WTC11 (cell line): ENCODE results near the gene SEPTIN10.

Source experiments
- CBFB ChIP-seq: sonication (generic); formaldehyde crosslinking; IDR thresholded peaks from 2 replicates; pipeline ENCODE4 v1.8.1; 2022; ENCODE audit warnings: mild to moderate bottlenecking, low read depth, missing genetic modification reagents
- CREB1 ChIP-seq: sonication (generic); formaldehyde crosslinking; IDR thresholded peaks from 2 replicates; pipeline ENCODE4 v1.8.0; 2023; ENCODE audit warnings: mild to moderate bottlenecking, missing genetic modification reagents
- ELF4 ChIP-seq: sonication (generic); formaldehyde crosslinking; IDR thresholded peaks from 2 replicates; pipeline ENCODE4 v1.8.1; 2022; ENCODE audit warnings: low read depth, mild to moderate bottlenecking, moderate library complexity, missing genetic modification reagents
- ETV6 ChIP-seq: sonication (generic); formaldehyde crosslinking; IDR thresholded peaks from 2 replicates; pipeline ENCODE4 v1.8.1; 2022; ENCODE audit warnings: mild to moderate bottlenecking, missing genetic modification reagents
- NR2C2 ChIP-seq: sonication (generic); formaldehyde crosslinking; IDR thresholded peaks from 2 replicates; pipeline ENCODE4 v1.8.0; 2022; ENCODE audit warnings: mild to moderate bottlenecking, missing genetic modification reagents
- NR3C1 ChIP-seq: sonication (generic); formaldehyde crosslinking; conservative IDR thresholded peaks from 2 replicates; pipeline ENCODE4 v1.8.1; 2023; ENCODE audit warnings: low read depth, mild to moderate bottlenecking, missing genetic modification reagents
- SMAD4 ChIP-seq: sonication (generic); formaldehyde crosslinking; IDR thresholded peaks from 2 replicates; pipeline ENCODE4 v1.8.0; 2022; ENCODE audit warnings: mild to moderate bottlenecking, missing genetic modification reagents
- TF ChIP-seq, protein P1 (sequence below): fragments of 200-600 bp; IDR thresholded peaks from 2 replicates; pipeline ENCODE4 v1.8.0; 2022; ENCODE audit warnings: antibody characterized with exemption
- TF ChIP-seq, protein P2 (sequence below): sonication (generic); formaldehyde crosslinking; IDR thresholded peaks from 2 replicates; pipeline ENCODE4 v1.8.1; 2022; ENCODE audit warnings: mild to moderate bottlenecking, missing genetic modification reagents, moderate library complexity, borderline replicate concordance
- TF ChIP-seq, protein P3 (sequence below): sonication (generic); formaldehyde crosslinking; IDR thresholded peaks from 2 replicates; pipeline ENCODE4 v1.8.1; 2023; ENCODE audit warnings: mild to moderate bottlenecking, missing genetic modification reagents, borderline replicate concordance
- TF ChIP-seq, protein P4 (sequence below): sonication (generic); formaldehyde crosslinking; IDR thresholded peaks from 2 replicates; pipeline ENCODE4 v1.8.0; 2022; ENCODE audit warnings: mild to moderate bottlenecking, missing genetic modification reagents

DNA sequence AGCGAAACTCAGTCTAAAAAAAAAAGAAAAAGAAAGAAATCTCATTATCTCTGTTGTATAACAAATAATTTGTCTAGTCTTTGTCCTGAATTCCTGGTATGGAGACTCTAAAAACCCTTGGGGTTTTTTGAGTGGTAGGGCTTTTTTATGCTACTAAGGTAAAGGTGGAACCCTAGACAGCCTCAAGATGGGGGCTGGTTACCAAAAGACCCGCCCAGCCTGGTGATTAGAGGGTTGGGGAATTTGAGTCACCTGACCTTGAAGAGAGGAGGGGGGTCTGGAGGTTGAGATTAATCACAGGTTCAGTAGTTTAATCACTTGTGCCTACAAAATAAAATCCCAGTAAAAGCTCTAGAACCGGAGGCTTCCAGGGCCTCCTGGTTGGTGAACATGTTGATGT is 18.0 kb upstream of the SEPTIN10 start:
- no peak for TF ChIP-seq NR2C2
- TF ChIP-seq CREB1 (CRISPR knock-in tag), result no peak
- TF ChIP-seq, protein P1, sequence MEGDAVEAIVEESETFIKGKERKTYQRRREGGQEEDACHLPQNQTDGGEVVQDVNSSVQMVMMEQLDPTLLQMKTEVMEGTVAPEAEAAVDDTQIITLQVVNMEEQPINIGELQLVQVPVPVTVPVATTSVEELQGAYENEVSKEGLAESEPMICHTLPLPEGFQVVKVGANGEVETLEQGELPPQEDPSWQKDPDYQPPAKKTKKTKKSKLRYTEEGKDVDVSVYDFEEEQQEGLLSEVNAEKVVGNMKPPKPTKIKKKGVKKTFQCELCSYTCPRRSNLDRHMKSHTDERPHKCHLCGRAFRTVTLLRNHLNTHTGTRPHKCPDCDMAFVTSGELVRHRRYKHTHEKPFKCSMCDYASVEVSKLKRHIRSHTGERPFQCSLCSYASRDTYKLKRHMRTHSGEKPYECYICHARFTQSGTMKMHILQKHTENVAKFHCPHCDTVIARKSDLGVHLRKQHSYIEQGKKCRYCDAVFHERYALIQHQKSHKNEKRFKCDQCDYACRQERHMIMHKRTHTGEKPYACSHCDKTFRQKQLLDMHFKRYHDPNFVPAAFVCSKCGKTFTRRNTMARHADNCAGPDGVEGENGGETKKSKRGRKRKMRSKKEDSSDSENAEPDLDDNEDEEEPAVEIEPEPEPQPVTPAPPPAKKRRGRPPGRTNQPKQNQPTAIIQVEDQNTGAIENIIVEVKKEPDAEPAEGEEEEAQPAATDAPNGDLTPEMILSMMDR, result no peak
- no peak for TF ChIP-seq NR3C1 (CRISPR knock-in tag)
- TF ChIP-seq, protein P2, sequence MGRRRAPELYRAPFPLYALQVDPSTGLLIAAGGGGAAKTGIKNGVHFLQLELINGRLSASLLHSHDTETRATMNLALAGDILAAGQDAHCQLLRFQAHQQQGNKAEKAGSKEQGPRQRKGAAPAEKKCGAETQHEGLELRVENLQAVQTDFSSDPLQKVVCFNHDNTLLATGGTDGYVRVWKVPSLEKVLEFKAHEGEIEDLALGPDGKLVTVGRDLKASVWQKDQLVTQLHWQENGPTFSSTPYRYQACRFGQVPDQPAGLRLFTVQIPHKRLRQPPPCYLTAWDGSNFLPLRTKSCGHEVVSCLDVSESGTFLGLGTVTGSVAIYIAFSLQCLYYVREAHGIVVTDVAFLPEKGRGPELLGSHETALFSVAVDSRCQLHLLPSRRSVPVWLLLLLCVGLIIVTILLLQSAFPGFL (CRISPR knock-in tag), result no peak
- TF ChIP-seq, protein P3, sequence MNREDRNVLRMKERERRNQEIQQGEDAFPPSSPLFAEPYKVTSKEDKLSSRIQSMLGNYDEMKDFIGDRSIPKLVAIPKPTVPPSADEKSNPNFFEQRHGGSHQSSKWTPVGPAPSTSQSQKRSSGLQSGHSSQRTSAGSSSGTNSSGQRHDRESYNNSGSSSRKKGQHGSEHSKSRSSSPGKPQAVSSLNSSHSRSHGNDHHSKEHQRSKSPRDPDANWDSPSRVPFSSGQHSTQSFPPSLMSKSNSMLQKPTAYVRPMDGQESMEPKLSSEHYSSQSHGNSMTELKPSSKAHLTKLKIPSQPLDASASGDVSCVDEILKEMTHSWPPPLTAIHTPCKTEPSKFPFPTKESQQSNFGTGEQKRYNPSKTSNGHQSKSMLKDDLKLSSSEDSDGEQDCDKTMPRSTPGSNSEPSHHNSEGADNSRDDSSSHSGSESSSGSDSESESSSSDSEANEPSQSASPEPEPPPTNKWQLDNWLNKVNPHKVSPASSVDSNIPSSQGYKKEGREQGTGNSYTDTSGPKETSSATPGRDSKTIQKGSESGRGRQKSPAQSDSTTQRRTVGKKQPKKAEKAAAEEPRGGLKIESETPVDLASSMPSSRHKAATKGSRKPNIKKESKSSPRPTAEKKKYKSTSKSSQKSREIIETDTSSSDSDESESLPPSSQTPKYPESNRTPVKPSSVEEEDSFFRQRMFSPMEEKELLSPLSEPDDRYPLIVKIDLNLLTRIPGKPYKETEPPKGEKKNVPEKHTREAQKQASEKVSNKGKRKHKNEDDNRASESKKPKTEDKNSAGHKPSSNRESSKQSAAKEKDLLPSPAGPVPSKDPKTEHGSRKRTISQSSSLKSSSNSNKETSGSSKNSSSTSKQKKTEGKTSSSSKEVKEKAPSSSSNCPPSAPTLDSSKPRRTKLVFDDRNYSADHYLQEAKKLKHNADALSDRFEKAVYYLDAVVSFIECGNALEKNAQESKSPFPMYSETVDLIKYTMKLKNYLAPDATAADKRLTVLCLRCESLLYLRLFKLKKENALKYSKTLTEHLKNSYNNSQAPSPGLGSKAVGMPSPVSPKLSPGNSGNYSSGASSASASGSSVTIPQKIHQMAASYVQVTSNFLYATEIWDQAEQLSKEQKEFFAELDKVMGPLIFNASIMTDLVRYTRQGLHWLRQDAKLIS (CRISPR knock-in tag), result no peak
- TF ChIP-seq, protein P4, sequence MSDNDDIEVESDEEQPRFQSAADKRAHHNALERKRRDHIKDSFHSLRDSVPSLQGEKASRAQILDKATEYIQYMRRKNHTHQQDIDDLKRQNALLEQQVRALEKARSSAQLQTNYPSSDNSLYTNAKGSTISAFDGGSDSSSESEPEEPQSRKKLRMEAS (CRISPR knock-in tag), result no peak
- TF ChIP-seq CBFB (CRISPR knock-in tag), result no peak
- no peak for TF ChIP-seq ETV6 (CRISPR knock-in tag)
- no peak for TF ChIP-seq SMAD4 (CRISPR knock-in tag)
- no peak for TF ChIP-seq ELF4 (CRISPR knock-in tag)
